HG02840 (cell line): Measurements from ENCODE around the gene CREB3.
A peak's percentile ranks its signal among the peaks of the same experiment; 100 is the strongest.

Source experiments
- ATAC-seq: cut with Tn5 transposase; IDR thresholded peaks from one replicate; pipeline ENCODE4 v1.9.1; 2021; ENCODE audit warnings: mild to moderate bottlenecking, moderate library complexity, moderate number of reproducible peaks; ENCODE audit not compliant: unreplicated experiment, low FRiP score

Gene CREB3

GRCh38 chr9:35732185-35732799, at the start of gene CREB3, which contains the start of gene TLN1:
Gene CREB3, plus strand, starts transcription at chr9:35732666. Its CDS starts 107 bp downstream, at chr9:35732773.
Gene TLN1, minus strand, starts transcription at chr9:35732195. Its CDS starts 6,501 bp downstream, at chr9:35725694.
- peak; percentile 81 for ATAC-seq

- no peak for ATAC-seq
Measured at GRCh38 chr9:35683323-35683722, 49.1 kb upstream of the CREB3 start.

- no peak for ATAC-seq
Measured at GRCh38 chr9:35684921-35685320, 47.5 kb upstream of the CREB3 start.

- no peak for ATAC-seq
Measured at GRCh38 chr9:35685506-35685905, 47.0 kb upstream of the CREB3 start.

DNA sequence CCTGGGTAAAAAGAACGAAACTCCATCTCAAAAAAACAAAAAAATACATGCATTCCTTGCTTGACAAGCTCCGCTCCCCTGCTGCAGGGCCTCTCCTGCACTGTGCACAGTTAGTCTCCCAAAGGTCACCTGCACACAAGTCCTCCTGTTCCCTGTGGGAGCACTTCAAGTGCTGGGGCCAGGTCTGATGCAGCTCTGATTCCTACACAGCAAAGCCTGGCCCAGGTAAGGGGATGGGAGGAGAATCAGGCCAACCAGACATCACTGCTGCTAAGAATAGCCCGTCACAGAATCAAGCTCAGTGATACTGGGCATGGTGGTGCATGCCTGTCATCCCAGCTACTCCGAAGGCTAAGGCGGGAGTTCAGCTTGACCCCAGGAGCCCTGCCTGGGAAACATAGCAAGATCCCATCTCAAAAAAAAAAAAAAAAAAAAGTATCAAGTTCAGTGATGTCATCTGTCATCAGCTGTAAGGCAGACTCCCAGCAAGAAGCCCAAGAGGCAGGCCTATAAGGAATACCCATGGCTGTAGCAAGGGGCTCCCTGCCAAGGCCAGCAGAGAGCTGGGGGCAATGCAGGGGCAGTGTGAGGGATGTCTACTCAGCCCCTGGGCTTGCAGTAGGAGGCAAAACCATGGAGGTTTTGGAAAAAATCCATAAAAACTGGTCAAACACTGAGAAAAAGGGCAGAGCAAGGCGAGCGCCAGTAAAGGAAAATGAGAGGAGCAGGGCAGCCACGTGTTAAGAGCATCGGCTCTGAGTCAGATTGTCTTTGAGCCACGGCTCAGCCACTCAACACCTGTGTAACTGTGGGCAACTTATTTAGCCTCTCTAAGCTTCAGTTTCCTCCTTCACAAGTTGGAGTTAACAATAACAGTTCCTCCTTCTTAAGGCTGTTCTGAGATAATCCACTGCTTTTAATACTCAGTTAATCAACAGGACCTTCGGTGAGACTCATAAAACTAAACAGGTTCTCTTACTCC, 46.0 kb upstream of the CREB3 start:
- no peak for ATAC-seq

DNA sequence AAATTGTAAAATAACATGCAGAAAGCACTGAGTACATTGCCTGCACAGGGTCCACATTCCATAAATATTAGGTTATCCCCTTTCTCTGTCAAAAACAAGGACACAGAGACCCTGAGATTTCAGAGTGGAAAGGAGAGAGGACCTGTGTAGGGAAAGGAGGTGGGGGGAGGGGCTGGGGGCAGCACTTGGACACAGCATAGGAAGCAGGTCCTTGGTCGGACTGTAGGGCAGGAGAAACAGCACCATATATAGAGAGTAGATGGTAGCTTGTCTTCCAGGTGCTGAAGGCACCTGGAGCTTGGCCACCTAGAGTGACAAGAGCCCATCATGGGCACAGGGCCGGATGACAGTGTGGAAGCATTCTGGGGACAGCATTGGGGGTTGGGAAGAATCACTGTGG, 45.2 kb upstream of the CREB3 start:
- no peak for ATAC-seq

- ATAC-seq, result no peak
Measured at GRCh38 chr9:35687972-35688557, 44.4 kb upstream of the CREB3 start.

DNA sequence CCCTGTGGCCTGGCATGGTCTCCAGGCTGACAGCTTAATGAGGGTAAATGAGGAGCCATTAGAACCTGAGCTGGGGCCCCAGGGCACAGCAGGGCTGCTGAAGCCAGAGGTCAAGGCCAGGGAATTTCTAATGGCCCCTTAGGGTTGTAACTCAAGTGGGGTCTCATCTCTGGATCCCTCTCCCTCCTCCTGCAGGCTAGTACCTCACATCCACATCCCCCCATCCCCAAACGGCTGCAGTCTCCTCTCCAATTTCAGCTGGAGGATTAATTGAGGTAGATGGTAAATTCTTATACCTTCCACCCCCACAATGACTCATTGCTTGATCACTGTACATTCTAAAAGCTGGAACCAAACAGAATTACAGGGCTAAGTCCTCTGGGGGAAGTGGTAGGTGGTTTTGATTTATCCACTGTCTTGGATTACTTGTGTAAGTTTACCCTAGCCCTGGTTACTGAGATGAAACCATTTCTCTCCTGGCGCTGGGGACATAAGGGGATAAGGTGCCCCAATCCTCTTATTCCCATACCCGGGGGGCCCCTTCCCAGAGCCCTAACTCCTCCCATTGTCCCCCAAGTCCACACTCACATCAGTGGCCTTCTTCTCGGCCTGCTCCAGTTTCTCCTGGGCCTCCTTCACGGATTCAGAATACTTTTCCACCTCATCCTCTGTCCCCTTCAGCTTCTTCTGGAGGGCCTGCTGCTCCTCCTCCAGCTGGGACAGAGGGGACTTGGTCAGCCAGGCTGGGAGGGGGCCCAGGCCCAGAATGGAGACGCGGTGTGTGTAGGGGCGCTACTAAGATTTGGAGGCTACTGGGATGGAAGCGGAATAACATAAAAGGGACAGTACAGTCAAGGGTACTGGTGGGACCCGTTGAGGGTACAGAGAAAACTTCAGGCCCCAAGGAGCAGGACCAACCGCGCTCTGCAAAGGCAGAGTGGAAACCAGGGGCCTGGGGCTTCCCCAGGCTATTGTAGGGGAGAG, 43.6 kb upstream of the CREB3 start:
- ATAC-seq, result no peak

GRCh38 chr9:35689542-35690293, 42.7 kb upstream of the CREB3 start, which contains the start of gene TPM2:
Gene TPM2, minus strand, starts transcription at chr9:35689925. Its CDS starts 108 bp downstream, at chr9:35689817.
- no peak for ATAC-seq

DNA sequence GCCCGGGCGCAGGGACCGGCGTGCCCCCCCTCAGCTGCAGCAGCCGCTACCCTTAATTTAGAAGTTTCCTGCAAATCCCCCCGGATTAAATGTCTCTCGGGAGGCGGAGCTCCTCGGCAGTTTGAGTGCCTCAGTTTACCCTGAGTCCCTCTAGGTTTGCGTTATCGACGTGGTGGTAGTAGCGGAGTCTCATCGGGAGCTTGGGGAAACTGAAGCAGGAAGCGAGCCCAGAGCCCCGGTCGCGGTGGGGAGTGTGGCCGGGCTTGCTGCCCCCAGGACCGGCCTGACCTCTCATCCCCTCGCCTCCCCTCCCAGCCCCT, 42.2 kb upstream of the CREB3 start:
- no peak for ATAC-seq

DNA sequence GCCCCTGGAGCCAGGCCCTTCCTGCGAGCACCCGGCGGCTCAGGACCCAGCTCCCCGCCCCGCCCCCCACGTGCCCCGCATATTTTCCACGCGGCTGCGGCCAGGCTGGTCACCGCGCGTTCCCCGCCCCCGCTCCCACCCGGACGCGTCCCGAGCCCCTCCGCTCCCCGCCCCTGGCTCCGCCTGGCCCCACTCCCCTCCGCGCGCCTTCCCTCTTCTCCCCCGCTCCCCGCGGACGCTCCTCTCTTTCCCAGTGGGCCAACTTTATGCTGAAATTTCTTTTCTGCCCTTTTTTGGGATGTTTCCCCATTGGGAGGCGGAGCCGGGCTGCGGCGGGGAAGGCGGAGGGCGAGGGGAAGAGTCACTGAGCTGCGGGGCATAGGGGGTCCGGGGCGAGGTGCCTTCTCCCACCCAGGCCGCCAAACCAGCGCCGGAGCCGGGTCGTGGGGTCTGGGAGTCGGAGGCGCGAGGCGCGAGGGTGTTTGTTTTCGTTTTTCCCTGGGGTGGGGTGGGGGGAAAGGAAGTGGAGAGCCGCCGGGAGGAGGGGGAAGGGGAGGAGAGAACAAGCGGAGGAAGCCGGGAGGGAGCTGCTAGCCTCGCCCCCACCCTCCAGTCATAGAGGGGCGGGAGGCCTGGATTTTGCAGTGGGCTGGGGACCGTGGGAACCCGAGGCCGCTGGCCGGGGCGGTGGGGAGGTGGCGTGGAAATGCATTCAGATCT, 41.7 kb upstream of the CREB3 start:
- no peak for ATAC-seq

GRCh38 chr9:35691334-35691650, 41.2 kb upstream of the CREB3 start:
- no peak for ATAC-seq

GRCh38 chr9:35691757-35692301, 40.6 kb upstream of the CREB3 start:
- no peak for ATAC-seq

- ATAC-seq, result no peak
Measured at GRCh38 chr9:35695943-35696401, 36.5 kb upstream of the CREB3 start.

DNA sequence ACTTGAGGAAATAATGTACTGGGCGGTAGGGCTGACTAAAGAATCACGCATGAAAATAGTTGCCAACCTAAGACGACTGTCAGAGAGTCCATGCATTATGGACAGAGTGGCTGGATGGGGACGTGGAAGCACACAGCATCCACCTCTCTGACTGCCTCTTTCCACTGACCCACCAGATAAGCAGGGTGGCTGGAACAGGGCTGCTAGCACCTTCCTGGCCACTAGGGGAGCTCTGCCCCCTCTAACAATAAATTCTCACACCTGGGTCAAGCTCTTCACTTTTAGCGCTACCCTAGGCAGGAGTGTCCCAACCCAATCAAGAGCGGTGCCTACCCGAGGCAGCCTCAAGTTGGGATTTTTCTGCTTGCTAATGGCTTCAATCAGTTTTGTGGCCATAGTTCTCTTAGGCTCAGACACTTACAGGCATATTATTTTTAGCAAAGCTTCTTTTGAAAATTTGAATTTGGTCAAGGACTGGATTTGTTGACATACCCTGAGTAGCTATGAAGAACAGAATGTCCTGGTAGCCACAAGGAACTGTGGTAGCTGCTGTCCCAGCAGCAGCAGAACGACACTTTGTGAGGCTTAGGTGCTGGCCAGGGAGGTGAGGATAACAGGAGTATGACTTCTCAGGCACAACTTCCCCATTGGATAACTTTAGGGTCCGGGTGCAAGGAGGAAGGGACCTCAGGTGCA, 35.8 kb upstream of the CREB3 start:
- ATAC-seq, result no peak

GRCh38 chr9:35697486-35697885, 35.0 kb upstream of the CREB3 start:
- ATAC-seq, result no peak

GRCh38 chr9:35698231-35698630, 34.2 kb upstream of the CREB3 start:
- ATAC-seq, result no peak

GRCh38 chr9:35700031-35700430, 32.4 kb upstream of the CREB3 start:
- no peak for ATAC-seq
